Stimulated activated CD4-positive, alpha-beta T cell treated with anti-CD3 and anti-CD28 coated beads, TNF-alpha, amount 100 ng/mL, for 24 hours (primary cell): ENCODE data around the gene B3GALT6.
A peak's percentile ranks its signal among the peaks of the same experiment; 100 is the strongest.

ENCODE experiments used
- DNase-seq, 3 experiments: peaks; one replicate each; pipeline ENCODE4 v3.0.0-alpha.2; 2020; ENCODE audit warnings: low read depth in 3 of 3

Gene B3GALT6

GRCh38 chr1:1231400-1232207 lies 433 bp upstream of the B3GALT6 start, which contains the start of gene SDF4:
TSS of gene SDF4 (minus strand) at chr1:1232001. CDS start at chr1:1228772, 3,229 bp downstream.
- DNase-seq, result peak; percentile 91 to 95 (median 92)

- DNase-seq, result no peak
Observed at GRCh38 chr1:1232796-1233566, 944 bp downstream of the B3GALT6 start.

GRCh38 chr1:1233567-1233892 lies 1.5 kb downstream of the B3GALT6 start:
- no peak for DNase-seq

GRCh38 chr1:1234180-1234808 lies 2.3 kb downstream of the B3GALT6 start:
- DNase-seq, result no peak

GRCh38 chr1:1235016-1235744 lies 3.1 kb downstream of the B3GALT6 start:
- DNase-seq, result no peak

- no peak for DNase-seq
Observed at GRCh38 chr1:1236176-1236763, 4.2 kb downstream of the B3GALT6 start.

GRCh38 chr1:1236945-1237873 lies 5.2 kb downstream of the B3GALT6 start:
- no peak for DNase-seq

GRCh38 chr1:1237874-1238701 lies 6.1 kb downstream of the B3GALT6 start:
- no peak for DNase-seq

GRCh38 chr1:1238702-1239178 lies 6.7 kb downstream of the B3GALT6 start:
- no peak for DNase-seq

GRCh38 chr1:1239227-1239613 lies 7.2 kb downstream of the B3GALT6 start:
- DNase-seq, result no peak

- no peak for DNase-seq
Observed at GRCh38 chr1:1239614-1240347, 7.7 kb downstream of the B3GALT6 start.

GRCh38 chr1:1240348-1240732 lies 8.3 kb downstream of the B3GALT6 start:
- no peak for DNase-seq

GRCh38 chr1:1240822-1241587 lies 9.0 kb downstream of the B3GALT6 start:
- no peak for DNase-seq

- DNase-seq, result no peak
Observed at GRCh38 chr1:1241588-1242219, 9.7 kb downstream of the B3GALT6 start.

- DNase-seq, result no peak
Observed at GRCh38 chr1:1242461-1243265, 10.6 kb downstream of the B3GALT6 start.

- DNase-seq, result no peak
Observed at GRCh38 chr1:1243266-1243660, 11.2 kb downstream of the B3GALT6 start.

- DNase-seq, result no peak
Observed at GRCh38 chr1:1243807-1244191, 11.8 kb downstream of the B3GALT6 start.
